H1 (cell line): ENCODE data around the gene SYP. TPM values are rescaled to one million over a fixed set of nuclear protein-coding genes. Genes with fewer than 3 reads are reported as not detected.
"Not testable (repeated sequence)": the region's sequence is repeated elsewhere in the genome, so short reads cannot be mapped to it uniquely, and the experiment has no call there.

ENCODE experiments used
- CTCF ChIA-PET: fragments of 300-600 bp; sonication (Branson Sonifier 250); formaldehyde crosslinking; loops from one replicate; lab custom pipeline; 2021; ENCODE audit not compliant: partially characterized antibody; lab: Charles Lee
- POLR2A ChIA-PET: fragments of 300-600 bp; sonication (Branson Sonifier 250); formaldehyde crosslinking; loops from one replicate; lab custom pipeline; 2021; ENCODE audit warnings: inconsistent platforms; ENCODE audit not compliant: partially characterized antibody; lab: Charles Lee
- DNase-seq, 2 experiments: peaks; one replicate each; pipeline versions ENCODE4 v3.0.0 to v3.0.0-alpha.2; 2010 to 2022; ENCODE audit warnings: low spot score in 2 of 2, low read depth in 1 of 2, mixed read lengths in 1 of 2
- FAIRE-seq: peaks from 2 replicates; lab custom pipeline; 2011; peaks lifted over from hg19 to GRCh38; lab: Jason Lieb, UNC
- H2AFZ ChIP-seq: 2 replicates; pipeline ENCODE4 v1.8.1; 2012; ENCODE audit warnings: low read length, inconsistent platforms
- H2AK5ac ChIP-seq: 2 replicates; pipeline ENCODE4 v1.6.1; 2013; ENCODE audit warnings: low read depth, low read length
- H2BK120ac ChIP-seq: replicated peaks from 2 replicates; pipeline ENCODE3; 2013; ENCODE audit warnings: low read depth, low read length, inconsistent platforms
- H2BK12ac ChIP-seq: 2 replicates; pipeline ENCODE4 v1.6.1; 2013; ENCODE audit warnings: low read depth, low read length
- H2BK15ac ChIP-seq: 2 replicates; pipeline ENCODE4 v1.6.1; 2013; ENCODE audit warnings: low read length
- H2BK20ac ChIP-seq: 2 replicates; pipeline ENCODE4 v1.6.1; 2013; ENCODE audit warnings: low read length
- H2BK5ac ChIP-seq: 2 replicates; pipeline ENCODE4 v1.6.1; 2013; ENCODE audit warnings: low read depth, low read length
- H3K14ac ChIP-seq: 2 replicates; pipeline ENCODE4 v1.6.1; 2013; ENCODE audit warnings: inconsistent platforms; ENCODE audit not compliant: insufficient read length
- H3K18ac ChIP-seq: 2 replicates; pipeline ENCODE4 v1.6.1; 2013; ENCODE audit warnings: low read length; ENCODE audit errors: extremely low read depth
- H3K23ac ChIP-seq: 2 replicates; pipeline ENCODE4 v1.6.1; 2013; ENCODE audit warnings: inconsistent platforms; ENCODE audit not compliant: insufficient read length
- H3K23me2 ChIP-seq: 2 replicates; pipeline ENCODE4 v1.6.1; 2013; ENCODE audit warnings: low read depth, low read length
- H3K27ac ChIP-seq: 2 replicates; pipeline ENCODE4 v1.6.1; 2011; ENCODE audit warnings: low read depth, low read length, inconsistent platforms
- H3K27me3 ChIP-seq, 4 experiments: replicated peaks in 1 of 4; 1 replicate in 1 of 4; 2 replicates in 3 of 4; pipeline versions ENCODE4 v1.6.1 to v1.8.1; 2011 to 2013; ENCODE audit warnings: low read length in 3 of 4, mild to moderate bottlenecking in 3 of 4, inconsistent platforms in 2 of 4, mixed read lengths in 2 of 4, moderate library complexity in 1 of 4; ENCODE audit not compliant: control insufficient read depth in 3 of 4, insufficient read depth in 3 of 4; ENCODE audit errors: extremely low read depth in 1 of 4
- H3K36me3 ChIP-seq, 4 experiments: 2 replicates each; pipeline versions ENCODE4 v1.6.1 to v1.8.1; 2011 to 2013; ENCODE audit warnings: mild to moderate bottlenecking in 4 of 4, low read length in 3 of 4, moderate library complexity in 2 of 4, control low read depth in 1 of 4, inconsistent platforms in 1 of 4; ENCODE audit not compliant: insufficient read depth in 4 of 4, control insufficient read depth in 2 of 4
- H3K4ac ChIP-seq: replicated peaks from 2 replicates; pipeline ENCODE3; 2013; ENCODE audit warnings: low read length, low read depth, mixed read lengths, inconsistent platforms; ENCODE audit not compliant: insufficient read length
- H3K4me1 ChIP-seq, 4 experiments: replicated peaks in 1 of 4; 1 replicate in 1 of 4; 2 replicates in 3 of 4; pipeline versions ENCODE4 v1.6.1 to v1.8.1; 2011 to 2013; ENCODE audit warnings: low read length in 3 of 4, inconsistent platforms in 2 of 4, mixed read lengths in 1 of 4; ENCODE audit not compliant: insufficient read depth in 4 of 4, control insufficient read depth in 3 of 4
- H3K4me2 ChIP-seq, 2 experiments: 2 replicates each; pipeline versions ENCODE4 v1.6.1 to v1.8.1; 2011 to 2013; ENCODE audit warnings: low read depth in 2 of 2, low read length in 2 of 2, control low read depth in 1 of 2, inconsistent platforms in 1 of 2, mild to moderate bottlenecking in 1 of 2; ENCODE audit not compliant: insufficient read depth in 1 of 2
- H3K4me3 ChIP-seq, 4 experiments: fragments of 200-600, 300-600 bp in 1 of 4; sonication (generic), shearing (Covaris generic), sonication (Bioruptor Twin) in 1 of 4; 2 replicates each; pipeline versions ENCODE4 v1.5.1 to v1.8.1; 2011 to 2016; ENCODE audit warnings: low read length in 4 of 4, low read depth in 3 of 4, control low read depth in 2 of 4, inconsistent platforms in 2 of 4, mild to moderate bottlenecking in 2 of 4, mixed read lengths in 1 of 4, moderate library complexity in 1 of 4; ENCODE audit not compliant: insufficient read depth in 2 of 4; ENCODE audit errors: extremely low read depth in 1 of 4
- H3K56ac ChIP-seq: replicated peaks from 2 replicates; pipeline ENCODE3; 2013; ENCODE audit warnings: low read depth, mild to moderate bottlenecking, mixed read lengths, low read length, inconsistent platforms; ENCODE audit not compliant: insufficient read length
- H3K79me1 ChIP-seq: 2 replicates; pipeline ENCODE4 v1.6.1; 2013; ENCODE audit warnings: low read depth, low read length, control low read depth
- H3K79me2 ChIP-seq, 2 experiments: 2 replicates each; pipeline versions ENCODE4 v1.6.1 to v1.8.1; 2012 to 2013; ENCODE audit warnings: low read length in 2 of 2, mild to moderate bottlenecking in 2 of 2, inconsistent platforms in 1 of 2; ENCODE audit not compliant: insufficient read depth in 2 of 2, control insufficient read depth in 1 of 2
- H3K9ac ChIP-seq, 4 experiments: replicated peaks in 1 of 4; 1 replicate in 1 of 4; 2 replicates in 3 of 4; pipeline versions ENCODE4 v1.6.1 to v1.8.1; 2011 to 2013; ENCODE audit warnings: low read depth in 3 of 4, low read length in 3 of 4, control low read depth in 2 of 4, mild to moderate bottlenecking in 2 of 4, moderate library complexity in 2 of 4, inconsistent platforms in 1 of 4; ENCODE audit errors: extremely low read depth in 1 of 4
- H3K9me3 ChIP-seq, 2 experiments: 2 replicates each; pipeline versions ENCODE4 v1.6.1 to v1.8.1; 2012 to 2013; ENCODE audit warnings: mild to moderate bottlenecking in 2 of 2, moderate library complexity in 2 of 2, control low read depth in 1 of 2, inconsistent platforms in 1 of 2, low read depth in 1 of 2, low read length in 1 of 2, mixed read lengths in 1 of 2; ENCODE audit not compliant: insufficient read depth in 2 of 2
- H4K20me1 ChIP-seq, 2 experiments: replicated peaks in 1 of 2; 2 replicates each; pipeline versions ENCODE3 to v1.8.1; 2011 to 2013; ENCODE audit warnings: inconsistent platforms in 2 of 2, low read length in 2 of 2, mild to moderate bottlenecking in 1 of 2; ENCODE audit not compliant: insufficient read depth in 2 of 2, control insufficient read depth in 1 of 2
- H4K5ac ChIP-seq: 2 replicates; pipeline ENCODE4 v1.6.1; 2013; ENCODE audit warnings: low read length, low read depth, mixed read lengths, inconsistent platforms; ENCODE audit not compliant: insufficient read length
- H4K8ac ChIP-seq: 2 replicates; pipeline ENCODE4 v1.8.0; 2013; ENCODE audit warnings: mild to moderate bottlenecking, moderate library complexity, low read length, inconsistent platforms; ENCODE audit not compliant: insufficient read depth; ENCODE audit errors: extremely low read depth
- H4K91ac ChIP-seq: replicated peaks from 2 replicates; pipeline ENCODE3; 2013; ENCODE audit warnings: low read length, mixed read lengths, inconsistent platforms; ENCODE audit not compliant: insufficient read length
- WGBS, 2 experiments: shearing (Covaris generic) in 1 of 2; methylation state at CpG; one replicate each; pipeline versions ENCODE4 v1.1.6 to v1.1.7; 2013 to 2015; ENCODE audit warnings: low lambda C conversion rate in 2 of 2, mixed read lengths in 2 of 2, inconsistent platforms in 1 of 2, low coverage in 1 of 2, missing lambda C conversion rate in 1 of 2; ENCODE audit not compliant: insufficient replicate concordance in 2 of 2, insufficient coverage in 1 of 2, insufficient read length in 1 of 2; ENCODE audit errors: extremely low coverage in 1 of 2, missing lambda C conversion rate in 1 of 2; 5-methylcytosine and 5-hydroxymethylcytosine counted together
- polyA plus RNA-seq, 7 experiments: library from polyadenylated mRNA; depleted of rRNA in 3 of 7; stranded (reverse) in 5 of 7; unstranded in 2 of 7; fragments of >200 nt in 5 of 7; fragments of 200-250 nt in 2 of 7; gene quantifications; 1 replicate in 5 of 7; 2 replicates in 1 of 7; 4 replicates in 1 of 7; pipeline versions ENCODE4 v1.2.1 to v1.2.3, GENCODE V29; 2011 to 2013; ENCODE audit warnings: missing spikeins in 2 of 7, mixed read lengths in 2 of 7
- total RNA-seq: library from RNA; stranded (reverse); fragmentation: NEBNext Ultra II Directional; extraction: Animal tissue kit (Norgen Biotek cat#: 25700); gene quantifications from 2 replicates; pipeline ENCODE4 v1.2.1, GENCODE V29; 2021

Gene SYP
- total and polyA plus RNA-seq, 2 of the 8 experiments (the other 6 are each of a cell fraction or from before 2014, with no cell fraction given), result 4.3 to 10.8 TPM

GRCh38 chrX:49148390-49149100 is 51.4 kb downstream of the SYP start:
- H3K4me1 ChIP-seq, H3K56ac ChIP-seq, H2BK20ac ChIP-seq, H3K79me1 ChIP-seq, H4K91ac ChIP-seq, H3K4me3 ChIP-seq, H2BK120ac ChIP-seq, H3K79me2 ChIP-seq, H2BK5ac ChIP-seq, POLR2A ChIA-PET, H2BK12ac ChIP-seq, FAIRE-seq, H3K23me2 ChIP-seq, H4K20me1 ChIP-seq, H3K23ac ChIP-seq, H3K27me3 ChIP-seq, H4K5ac ChIP-seq, H3K9me3 ChIP-seq, H3K18ac ChIP-seq, H3K9ac ChIP-seq, H3K4ac ChIP-seq, H3K27ac ChIP-seq, H2AFZ ChIP-seq, H2BK15ac ChIP-seq, DNase-seq, H3K4me2 ChIP-seq, H4K8ac ChIP-seq, H3K36me3 ChIP-seq, H2AK5ac ChIP-seq, H3K14ac ChIP-seq: not testable (repeated sequence)
- WGBS, 2 experiments, result 89% methylated on average over 15 of the region's 21 CpGs; no CpG with 5 or more reads in 1 of the 2 experiments
- CTCF ChIA-PET, result interaction anchor here (1.1 kb wide), 1 partner anchor 11 kb away, joined by 3 read pairs; no protein-coding TSS in a partner anchor
